B cell (primary cell): Measurements from ENCODE around the gene PDIA4. TPM values are rescaled to one million over a fixed set of nuclear protein-coding genes. Genes with fewer than 3 reads are reported as not detected.
"Not testable (repeated sequence)": the region's sequence is repeated elsewhere in the genome, so short reads cannot be mapped to it uniquely, and the experiment has no call there.

Experiments
- ATAC-seq: fragments of 200-7000 bp; cut with Tn5 transposase; one replicate; pipeline ENCODE4 v1.10.0; 2021; ENCODE audit warnings: low read depth, mild to moderate bottlenecking, moderate number of reproducible peaks, moderate library complexity
- CTCF ChIA-PET: fragments of 350-600 bp; sonication (Branson Sonifier 250); formaldehyde crosslinking; loops from one replicate; lab custom pipeline; 2021; ENCODE audit warnings: antibody characterized with exemption, inconsistent platforms; lab: Charles Lee
- POLR2A ChIA-PET: fragments of 350-600 bp; sonication (Branson Sonifier 250); formaldehyde crosslinking; loops from one replicate; lab custom pipeline; 2021; ENCODE audit warnings: antibody characterized with exemption; lab: Charles Lee
- DNase-seq: peaks from one replicate; pipeline ENCODE4 v3.0.0; 2013
- H2AFZ ChIP-seq: 2 replicates; pipeline ENCODE4 v1.6.1; 2012; ENCODE audit warnings: mild to moderate bottlenecking, low read depth, low read length; ENCODE audit not compliant: insufficient read depth, poor library complexity, severe bottlenecking
- H3K27ac ChIP-seq, 2 donors: 1 replicate in 1 of 2; 2 replicates in 1 of 2; pipeline ENCODE4 v1.5.1; 2012 to 2013; ENCODE audit warnings: low read length in 2 of 2, mild to moderate bottlenecking in 2 of 2, moderate library complexity in 1 of 2
- H3K27me3 ChIP-seq, 4 experiments: fragments of 200-600 bp in 1 of 4; sonication (generic) in 1 of 4; replicated peaks in 1 of 4; 1 replicate in 2 of 4; 2 replicates in 2 of 4; pipeline versions ENCODE4 v1.6.1 to v1.7.0; 2013 to 2016; ENCODE audit warnings: low read length in 3 of 4, mild to moderate bottlenecking in 2 of 4, mixed read lengths in 1 of 4, moderate library complexity in 1 of 4; ENCODE audit not compliant: insufficient read depth in 4 of 4, control insufficient read depth in 3 of 4; ENCODE audit errors: control extremely low read depth in 1 of 4
- H3K36me3 ChIP-seq, 2 experiments: replicated peaks in 1 of 2; 1 replicate in 1 of 2; 2 replicates in 1 of 2; pipeline versions ENCODE4 v1.6.1 to v1.7.1; 2013; ENCODE audit warnings: low read length in 1 of 2; ENCODE audit not compliant: insufficient read depth in 2 of 2, control insufficient read depth in 1 of 2; ENCODE audit errors: control extremely low read depth in 1 of 2, extremely low read depth in 1 of 2
- H3K4me1 ChIP-seq, 2 donors: fragments of 200-600 bp in 1 of 2; sonication (generic) in 1 of 2; 1 replicate in 1 of 2; 2 replicates in 1 of 2; pipeline versions ENCODE4 v1.5.1 to v1.6.1; 2013 to 2017; ENCODE audit warnings: low read length in 2 of 2; ENCODE audit not compliant: control insufficient read depth in 2 of 2, insufficient read depth in 2 of 2
- H3K4me2 ChIP-seq: replicated peaks from 2 replicates; pipeline ENCODE3; 2012; ENCODE audit warnings: mild to moderate bottlenecking, low read depth, low read length; ENCODE audit not compliant: poor library complexity, severe bottlenecking
- H3K4me3 ChIP-seq, 5 experiments: fragments of 200-600 bp in 1 of 5; sonication (generic) in 1 of 5; 1 replicate in 3 of 5; 2 replicates in 2 of 5; pipeline versions ENCODE4 v1.5.1 to v1.7.0; 2011 to 2016; ENCODE audit warnings: low read length in 4 of 5, mild to moderate bottlenecking in 4 of 5, low read depth in 2 of 5, control low read depth in 1 of 5, moderate library complexity in 1 of 5; ENCODE audit not compliant: insufficient read depth in 1 of 5; ENCODE audit errors: control extremely low read depth in 1 of 5, extremely low read depth in 1 of 5
- H3K79me2 ChIP-seq: fragments of 200-600 bp; sonication (generic); one replicate; pipeline ENCODE4 v1.6.0; 2016; ENCODE audit warnings: low read length; ENCODE audit not compliant: control insufficient read depth, insufficient read depth
- H3K9ac ChIP-seq: fragments of 200-600 bp; sonication (generic); 2 replicates; pipeline ENCODE4 v1.6.1; 2017; ENCODE audit warnings: mild to moderate bottlenecking, low read length, moderate library complexity
- H3K9me3 ChIP-seq, 3 donors: one replicate each; pipeline versions ENCODE4 v1.6.1 to v1.7.1; 2013; ENCODE audit warnings: low read length in 2 of 3; ENCODE audit not compliant: control insufficient read depth in 2 of 3, insufficient read depth in 1 of 3; ENCODE audit errors: control extremely low read depth in 1 of 3
- H4K20me1 ChIP-seq: 2 replicates; pipeline ENCODE4 v1.6.0; 2012; ENCODE audit warnings: mild to moderate bottlenecking, low read length; ENCODE audit not compliant: insufficient read depth, control insufficient read depth, poor library complexity, severe bottlenecking
- H3K27ac Mint-ChIP-seq: one replicate; pipeline ENCODE4 v1.8.0; 2021; ENCODE audit warnings: mixed read lengths
- H3K27me3 Mint-ChIP-seq: one replicate; pipeline ENCODE4 v1.8.0; 2021; ENCODE audit warnings: mixed read lengths
- H3K4me1 Mint-ChIP-seq: one replicate; pipeline ENCODE4 v1.8.0; 2021; ENCODE audit warnings: mixed read lengths
- H3K4me3 Mint-ChIP-seq: one replicate; pipeline ENCODE4 v1.8.0; 2021; ENCODE audit warnings: mixed read lengths
- H3K9me3 Mint-ChIP-seq: one replicate; pipeline ENCODE4 v1.8.0; 2022; ENCODE audit warnings: mixed read lengths; ENCODE audit not compliant: insufficient read depth
- EZH2 ChIP-seq: IDR thresholded peaks from 2 replicates; pipeline ENCODE4 v1.6.1; 2012; ENCODE audit warnings: borderline replicate concordance, low read depth, mild to moderate bottlenecking, moderate library complexity, low read length; ENCODE audit not compliant: insufficient read depth, poor library complexity, severe bottlenecking
- WGBS: methylation state at CpG from one replicate; pipeline ENCODE4 v1.1.5; 2013; ENCODE audit warnings: missing lambda C conversion rate; ENCODE audit not compliant: insufficient coverage; 5-methylcytosine and 5-hydroxymethylcytosine counted together
- intact Hi-C: fragments of 100-400 bp; cut with micrococcal nuclease; formaldehyde crosslinking; loops from one replicate; pipeline ENCODE4 v1.10.0; 2022
- polyA plus RNA-seq: library from polyadenylated mRNA; depleted of rRNA; stranded (reverse); fragments of >200 nt; gene quantifications from 2 replicates; pipeline ENCODE4 v1.2.3, GENCODE V29; 2012
- total RNA-seq, 2 donors: library from RNA; stranded (reverse); fragments of 120-200 nt in 1 of 2; gene quantifications; 1 replicate in 1 of 2; 2 replicates in 1 of 2; pipeline versions ENCODE4 v1.2.3 to v1.2.4, GENCODE V29; 2013 to 2022
- TF ChIP-seq, protein P1 (sequence below): fragments of 200-600 bp; IDR thresholded peaks from one replicate; pipeline ENCODE4 v1.8.0; 2022; ENCODE audit warnings: antibody characterized with exemption, mild to moderate bottlenecking

The PDIA4 gene
- total and polyA plus RNA-seq, 2 donors (not counting 1 experiment from before 2014, with no cell fraction given) = 31.6 to 34.7 TPM

DNA sequence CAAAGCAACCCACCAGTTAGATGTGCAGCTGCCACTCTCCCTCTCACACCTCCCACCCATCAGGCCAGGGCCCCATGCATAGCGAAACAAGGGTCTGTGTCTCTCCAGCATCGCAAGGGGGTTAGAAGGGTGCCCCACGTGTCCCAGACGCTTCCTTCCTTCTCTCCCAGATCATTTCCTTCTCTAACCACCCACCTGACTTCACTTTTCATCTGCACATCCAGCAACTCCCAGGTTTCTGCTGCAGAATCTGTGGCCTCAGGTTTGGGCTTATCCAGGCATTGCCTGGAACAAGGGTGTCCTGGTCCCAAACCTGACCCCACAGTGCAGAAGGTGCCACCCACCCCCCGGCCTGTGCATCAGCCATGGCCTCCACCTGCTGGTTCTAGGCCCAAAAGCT lies 14.4 kb downstream of the PDIA4 start:
- Histone ChIP-seq H3K36me3 (peaks cover 4 to 68% of the 10 kb centered on the region in 2 experiments), H3K27me3 (no peaks in the 10 kb centered on the region), H3K4me3 (no peak overlapping the region), H3K4me2 (no peak overlapping the region), H3K9ac (no peak overlapping the region), H3K27ac (no peak overlapping the region), H3K9me3 (no peaks in the 10 kb centered on the region), H2AFZ (no peak overlapping the region), H3K4me1 (no peaks in the 10 kb centered on the region), H3K79me2 (peaks cover 18% of the 10 kb centered on the region), H4K20me1 (no peaks in the 10 kb centered on the region)
- Mint-ChIP-seq H3K27ac (no peak overlapping the region), H3K27me3 (no peaks in the 10 kb centered on the region), H3K4me1 (peaks cover 3% of the 10 kb centered on the region), H3K9me3 (no peaks in the 10 kb centered on the region), H3K4me3 (no peak overlapping the region)
- TF ChIP-seq EZH2 = no peak
- TF ChIP-seq, protein P1, sequence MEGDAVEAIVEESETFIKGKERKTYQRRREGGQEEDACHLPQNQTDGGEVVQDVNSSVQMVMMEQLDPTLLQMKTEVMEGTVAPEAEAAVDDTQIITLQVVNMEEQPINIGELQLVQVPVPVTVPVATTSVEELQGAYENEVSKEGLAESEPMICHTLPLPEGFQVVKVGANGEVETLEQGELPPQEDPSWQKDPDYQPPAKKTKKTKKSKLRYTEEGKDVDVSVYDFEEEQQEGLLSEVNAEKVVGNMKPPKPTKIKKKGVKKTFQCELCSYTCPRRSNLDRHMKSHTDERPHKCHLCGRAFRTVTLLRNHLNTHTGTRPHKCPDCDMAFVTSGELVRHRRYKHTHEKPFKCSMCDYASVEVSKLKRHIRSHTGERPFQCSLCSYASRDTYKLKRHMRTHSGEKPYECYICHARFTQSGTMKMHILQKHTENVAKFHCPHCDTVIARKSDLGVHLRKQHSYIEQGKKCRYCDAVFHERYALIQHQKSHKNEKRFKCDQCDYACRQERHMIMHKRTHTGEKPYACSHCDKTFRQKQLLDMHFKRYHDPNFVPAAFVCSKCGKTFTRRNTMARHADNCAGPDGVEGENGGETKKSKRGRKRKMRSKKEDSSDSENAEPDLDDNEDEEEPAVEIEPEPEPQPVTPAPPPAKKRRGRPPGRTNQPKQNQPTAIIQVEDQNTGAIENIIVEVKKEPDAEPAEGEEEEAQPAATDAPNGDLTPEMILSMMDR = no peak
- 72% methylated on average over 5 of the region's 5 CpGs for WGBS
- CTCF ChIA-PET = interaction anchor here (1.1 kb wide), 1 partner anchor 9 kb away, joined by 5 read pairs; no protein-coding TSS in a partner anchor
- intact Hi-C loops = no loop called here
- POLR2A ChIA-PET = no interaction called here
- ATAC-seq = no peak
- no peak for DNase-seq

DNA sequence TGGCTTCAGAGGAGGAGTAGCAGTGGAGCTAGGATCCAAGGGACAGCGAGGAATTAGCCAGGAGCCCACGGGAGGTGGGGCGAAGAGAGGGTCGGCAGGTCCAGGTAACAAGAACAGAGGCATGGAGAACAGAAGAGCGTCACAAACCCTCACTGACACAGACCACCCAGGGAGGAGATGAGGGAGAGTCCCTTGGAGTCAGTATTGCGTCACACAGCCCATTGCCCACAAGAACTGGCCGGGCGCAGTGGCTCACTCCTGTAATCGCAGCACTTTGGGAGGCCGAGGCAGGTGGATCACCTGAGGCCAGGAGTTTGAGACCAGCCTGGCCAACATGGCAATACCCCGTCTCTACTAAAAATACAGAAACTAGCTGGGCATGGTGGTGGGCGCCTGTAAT lies 15.6 kb downstream of the PDIA4 start:
- H3K4me1 Mint-ChIP-seq, H3K4me1 ChIP-seq, H3K4me3 ChIP-seq, H3K9me3 Mint-ChIP-seq, H3K27ac ChIP-seq, DNase-seq, H3K9me3 ChIP-seq, POLR2A ChIA-PET, H3K27ac Mint-ChIP-seq, ATAC-seq, H3K4me3 Mint-ChIP-seq, H4K20me1 ChIP-seq, H3K27me3 ChIP-seq, H3K4me2 ChIP-seq, intact Hi-C loops, H3K9ac ChIP-seq, H2AFZ ChIP-seq, H3K27me3 Mint-ChIP-seq: not testable (repeated sequence)
- 98% methylated on average over 7 of the region's 12 CpGs for WGBS
- peaks cover 18% of the 10 kb centered on the region for H3K79me2 ChIP-seq
- CTCF ChIA-PET = interaction anchor here (1.1 kb wide), 1 partner anchor 95 kb away, joined by 3 read pairs; no protein-coding TSS in a partner anchor
- peaks cover 4 to 79% of the 10 kb centered on the region in 2 experiments for H3K36me3 ChIP-seq
